Thyroid gland (tissue), 4 donors: ENCODE data around the gene THAP7.

Source experiments
- POLR2A ChIP-seq, 2 donors: fragments of 450-650 bp; IDR thresholded peaks; one replicate each; pipeline ENCODE4 v1.6.1; 2017; ENCODE audit warnings: antibody characterized with exemption in 2 of 2, mild to moderate bottlenecking in 2 of 2, moderate library complexity in 1 of 2
- TF ChIP-seq, protein P1 (sequence below), 6 experiments: fragments of 200-600 bp in 3 of 6; fragments of 450-650 bp in 3 of 6; sonication (generic) in 3 of 6; IDR thresholded peaks; one replicate each; pipeline ENCODE4 v1.5.1; 2016 to 2019; ENCODE audit warnings: antibody characterized with exemption in 6 of 6, mild to moderate bottlenecking in 2 of 6, inconsistent platforms in 1 of 6, moderate library complexity in 1 of 6

DNA sequence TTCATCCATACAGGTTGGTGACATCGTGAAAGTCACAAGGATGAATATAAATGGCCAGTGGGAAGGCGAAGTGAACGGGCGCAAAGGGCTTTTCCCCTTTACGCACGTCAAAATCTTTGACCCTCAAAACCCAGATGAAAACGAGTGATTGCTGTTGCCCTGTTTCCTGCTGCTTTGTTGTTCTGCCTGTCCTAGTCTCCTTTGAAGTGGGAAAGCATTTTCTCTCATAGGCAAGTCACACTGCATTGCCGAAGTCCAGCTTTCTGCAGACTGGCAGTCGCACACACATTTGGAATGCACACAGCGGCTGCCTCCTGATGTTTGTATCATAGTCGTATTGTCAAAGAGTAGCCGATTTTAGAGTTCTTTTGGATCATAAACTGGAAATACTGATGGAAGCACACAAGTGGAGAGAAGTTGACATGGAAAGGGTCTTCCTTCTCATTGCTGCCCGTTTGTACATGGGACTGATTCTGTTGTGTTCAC is 52.2 kb downstream of the THAP7 start:
- TF ChIP-seq, protein P1, sequence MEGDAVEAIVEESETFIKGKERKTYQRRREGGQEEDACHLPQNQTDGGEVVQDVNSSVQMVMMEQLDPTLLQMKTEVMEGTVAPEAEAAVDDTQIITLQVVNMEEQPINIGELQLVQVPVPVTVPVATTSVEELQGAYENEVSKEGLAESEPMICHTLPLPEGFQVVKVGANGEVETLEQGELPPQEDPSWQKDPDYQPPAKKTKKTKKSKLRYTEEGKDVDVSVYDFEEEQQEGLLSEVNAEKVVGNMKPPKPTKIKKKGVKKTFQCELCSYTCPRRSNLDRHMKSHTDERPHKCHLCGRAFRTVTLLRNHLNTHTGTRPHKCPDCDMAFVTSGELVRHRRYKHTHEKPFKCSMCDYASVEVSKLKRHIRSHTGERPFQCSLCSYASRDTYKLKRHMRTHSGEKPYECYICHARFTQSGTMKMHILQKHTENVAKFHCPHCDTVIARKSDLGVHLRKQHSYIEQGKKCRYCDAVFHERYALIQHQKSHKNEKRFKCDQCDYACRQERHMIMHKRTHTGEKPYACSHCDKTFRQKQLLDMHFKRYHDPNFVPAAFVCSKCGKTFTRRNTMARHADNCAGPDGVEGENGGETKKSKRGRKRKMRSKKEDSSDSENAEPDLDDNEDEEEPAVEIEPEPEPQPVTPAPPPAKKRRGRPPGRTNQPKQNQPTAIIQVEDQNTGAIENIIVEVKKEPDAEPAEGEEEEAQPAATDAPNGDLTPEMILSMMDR (IDR thresholded peaks at IDR 0.05), result no peak
- no peak for TF ChIP-seq POLR2A (IDR thresholded peaks at IDR 0.05)
